ENCODE results near the gene DNAJC22.

GRCh38 chr12:49365542-49365941 is 18.9 kb downstream of the DNAJC22 start:
- TF ChIP-seq NCOA4 (IDR thresholded peaks at IDR 0.05; ENCODE audit: partially characterized antibody) (no peak), E2F1 (CRISPR knock-in tag; IDR thresholded peaks at IDR 0.05) (no peak), EZH2 (IDR thresholded peaks at IDR 0.05; ENCODE audit: borderline replicate concordance, low read depth, low read length) (no peak), CTCF (IDR thresholded peaks at IDR 0.05 in 2 of 3, conservative IDR thresholded peaks at IDR 0.05 in 1 of 3; ENCODE audit: insufficient read depth in 2 of 3, low read depth in 1 of 3, low read length in 3 of 3) (no peak), HNRNPK (IDR thresholded peaks at IDR 0.05; ENCODE audit: low read depth, low read length, poor library complexity, severe bottlenecking) (no peak), KLF16 (IDR thresholded peaks at IDR 0.05) (no peak)
